CD4-positive, alpha-beta T cell treated with Interleukin-6 for 4 hours (primary cell): ENCODE measurements around the gene WWC1.

Source experiments
- DNase-seq: peaks from one replicate; pipeline ENCODE4 v3.0.0-alpha.2; 2020; ENCODE audit warnings: mixed read lengths

Gene WWC1

GRCh38 chr5:168455201-168455600, 163.8 kb downstream of the WWC1 start:
- no peak for DNase-seq

- no peak for DNase-seq
Observed at GRCh38 chr5:168457542-168457941, 166.1 kb downstream of the WWC1 start.

- no peak for DNase-seq
Observed at GRCh38 chr5:168460606-168461005, 169.2 kb downstream of the WWC1 start.

GRCh38 chr5:168463081-168463480, 171.6 kb downstream of the WWC1 start:
- no peak for DNase-seq

GRCh38 chr5:168464214-168464613, 172.8 kb downstream of the WWC1 start:
- DNase-seq: no peak

- DNase-seq: no peak
Observed at GRCh38 chr5:168464641-168465040, 173.2 kb downstream of the WWC1 start.

GRCh38 chr5:168467755-168468330, 176.4 kb downstream of the WWC1 start:
- DNase-seq: no peak

GRCh38 chr5:168468836-168469235, 177.4 kb downstream of the WWC1 start:
- DNase-seq: no peak

- no peak for DNase-seq
Observed at GRCh38 chr5:168469816-168470215, 178.4 kb downstream of the WWC1 start.

GRCh38 chr5:168471785-168472184, 180.3 kb downstream of the WWC1 start:
- no peak for DNase-seq

GRCh38 chr5:168472329-168472728, 180.9 kb downstream of the WWC1 start:
- no peak for DNase-seq

- DNase-seq: no peak
Observed at GRCh38 chr5:168474319-168474718, 182.9 kb downstream of the WWC1 start.

GRCh38 chr5:168477060-168477459, 185.6 kb downstream of the WWC1 start:
- no peak for DNase-seq

- DNase-seq: no peak
Observed at GRCh38 chr5:168479166-168479565, 187.7 kb downstream of the WWC1 start.

GRCh38 chr5:168480601-168481000, 189.2 kb downstream of the WWC1 start:
- no peak for DNase-seq

GRCh38 chr5:168481330-168481788, 189.9 kb downstream of the WWC1 start:
- no peak for DNase-seq

GRCh38 chr5:168482361-168482760, 190.9 kb downstream of the WWC1 start:
- no peak for DNase-seq

- peak; percentile 89 for DNase-seq
Observed at GRCh38 chr5:168486136-168486879, 194.9 kb downstream of the WWC1 start, which contains the start of gene RARS1. Gene RARS1 (plus strand): TSS chr5:168486471. CDS start chr5:168486499, 28 bp downstream.

- DNase-seq: no peak
Observed at GRCh38 chr5:168489059-168489458, 197.6 kb downstream of the WWC1 start.

GRCh38 chr5:168494057-168494555, 202.7 kb downstream of the WWC1 start:
- no peak for DNase-seq

GRCh38 chr5:168502563-168503237, 211.3 kb downstream of the WWC1 start:
- no peak for DNase-seq

GRCh38 chr5:168513861-168514428, 222.5 kb downstream of the WWC1 start:
- DNase-seq: no peak
